HCT116 (cell line): Measurements from ENCODE around the gene TEX2.

Experiments
- CEBPB ChIP-seq: IDR thresholded peaks from 2 replicates; pipeline ENCODE4 v1.6.1; 2012; ENCODE audit warnings: low read depth
- CTCF ChIP-seq, 3 experiments: fragments of 200-600 bp in 1 of 3; sonication (generic) in 1 of 3; IDR thresholded peaks in 2 of 3; conservative IDR thresholded peaks in 1 of 3; 2 replicates each; pipeline ENCODE4 v1.5.1; 2012 to 2017; ENCODE audit warnings: low read depth in 2 of 3, low read length in 2 of 3, antibody characterized with exemption in 1 of 3, borderline replicate concordance in 1 of 3, control low read depth in 1 of 3, mild to moderate bottlenecking in 1 of 3, mixed read lengths in 1 of 3, mixed run types in 1 of 3, moderate library complexity in 1 of 3; ENCODE audit not compliant: insufficient read depth in 1 of 3
- EZH2 ChIP-seq: fragments of 200-600 bp; sonication (generic); IDR thresholded peaks from 2 replicates; pipeline ENCODE4 v1.6.1; 2017; ENCODE audit warnings: antibody characterized with exemption, mixed run types
- FOSL1 ChIP-seq: IDR thresholded peaks from 2 replicates; pipeline ENCODE4 v1.6.1; 2012; ENCODE audit warnings: low read depth
- POLR2A ChIP-seq: IDR thresholded peaks from 2 replicates; pipeline ENCODE4 v1.7.0; 2011; ENCODE audit warnings: borderline replicate concordance; ENCODE audit not compliant: insufficient read depth, insufficient read length; ENCODE audit errors: extremely low read depth
- POLR2AphosphoS5 ChIP-seq: IDR thresholded peaks from 2 replicates; pipeline ENCODE4 v1.6.1; 2011; ENCODE audit warnings: mild to moderate bottlenecking, low read depth, low read length, moderate library complexity
- RAD21 ChIP-seq: IDR thresholded peaks from 2 replicates; pipeline ENCODE4 v1.6.1; 2012; ENCODE audit warnings: low read depth, mild to moderate bottlenecking
- SIN3A ChIP-seq: IDR thresholded peaks from 2 replicates; pipeline ENCODE4 v1.6.1; 2012; ENCODE audit warnings: low read depth
- TCF7L2 ChIP-seq: IDR thresholded peaks from 2 replicates; pipeline ENCODE4 v1.7.0; 2011; ENCODE audit warnings: borderline replicate concordance, inconsistent platforms; ENCODE audit not compliant: insufficient read depth, insufficient read length; ENCODE audit errors: extremely low read depth
- ZNF274 ChIP-seq: fragments of 200-500 bp; sonication (Bioruptor generic); IDR thresholded peaks from 2 replicates; pipeline ENCODE4 v1.6.1; 2014; ENCODE audit warnings: mild to moderate bottlenecking, low read depth, low read length, inconsistent platforms

- TF ChIP-seq CTCF (IDR thresholded peaks at IDR 0.05 in 2 of 3, conservative IDR thresholded peaks at IDR 0.05 in 1 of 3; ENCODE audit: borderline replicate concordance in 1 of 3, insufficient read depth in 1 of 3, low read depth in 2 of 3, low read length in 2 of 3) (no peak), POLR2AphosphoS5 (no peak), RAD21 (no peak), TCF7L2 (no peak), EZH2 (no peak), POLR2A (no peak), FOSL1 (no peak), SIN3A (no peak), CEBPB (no peak), ZNF274 (no peak)
Measured at GRCh38 chr17:64247836-64248235, 15.2 kb downstream of the TEX2 start.
